HCT116 (cell line): ENCODE results near the gene FOXA1.

ENCODE experiments used
- ZFX ChIP-seq: fragments of 450-650 bp; IDR thresholded peaks from 2 replicates; pipeline ENCODE4 v1.6.1; 2017
- TF ChIP-seq, protein P1 (sequence below), 3 experiments: fragments of 200-600 bp in 1 of 3; sonication (generic) in 1 of 3; IDR thresholded peaks in 2 of 3; conservative IDR thresholded peaks in 1 of 3; 2 replicates each; pipeline ENCODE4 v1.5.1; 2012 to 2017; ENCODE audit warnings: low read depth in 2 of 3, low read length in 2 of 3, antibody characterized with exemption in 1 of 3, borderline replicate concordance in 1 of 3, control low read depth in 1 of 3, mild to moderate bottlenecking in 1 of 3, mixed read lengths in 1 of 3, mixed run types in 1 of 3, moderate library complexity in 1 of 3; ENCODE audit not compliant: insufficient read depth in 1 of 3

GRCh38 chr14:37590428-37591139, 4.5 kb downstream of the FOXA1 start:
- no peak for TF ChIP-seq ZFX
- TF ChIP-seq, protein P1, sequence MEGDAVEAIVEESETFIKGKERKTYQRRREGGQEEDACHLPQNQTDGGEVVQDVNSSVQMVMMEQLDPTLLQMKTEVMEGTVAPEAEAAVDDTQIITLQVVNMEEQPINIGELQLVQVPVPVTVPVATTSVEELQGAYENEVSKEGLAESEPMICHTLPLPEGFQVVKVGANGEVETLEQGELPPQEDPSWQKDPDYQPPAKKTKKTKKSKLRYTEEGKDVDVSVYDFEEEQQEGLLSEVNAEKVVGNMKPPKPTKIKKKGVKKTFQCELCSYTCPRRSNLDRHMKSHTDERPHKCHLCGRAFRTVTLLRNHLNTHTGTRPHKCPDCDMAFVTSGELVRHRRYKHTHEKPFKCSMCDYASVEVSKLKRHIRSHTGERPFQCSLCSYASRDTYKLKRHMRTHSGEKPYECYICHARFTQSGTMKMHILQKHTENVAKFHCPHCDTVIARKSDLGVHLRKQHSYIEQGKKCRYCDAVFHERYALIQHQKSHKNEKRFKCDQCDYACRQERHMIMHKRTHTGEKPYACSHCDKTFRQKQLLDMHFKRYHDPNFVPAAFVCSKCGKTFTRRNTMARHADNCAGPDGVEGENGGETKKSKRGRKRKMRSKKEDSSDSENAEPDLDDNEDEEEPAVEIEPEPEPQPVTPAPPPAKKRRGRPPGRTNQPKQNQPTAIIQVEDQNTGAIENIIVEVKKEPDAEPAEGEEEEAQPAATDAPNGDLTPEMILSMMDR (IDR thresholded peaks at IDR 0.05 in 2 of 3, conservative IDR thresholded peaks at IDR 0.05 in 1 of 3; ENCODE audit: borderline replicate concordance in 1 of 3, insufficient read depth in 1 of 3, low read depth in 2 of 3, low read length in 2 of 3) = no peak
